ENCODE results near the gene B4GALT5.

Gene B4GALT5

GRCh38 chr20:49700411-49701185 lies 13.1 kb downstream of the B4GALT5 start:
- DNase-seq: peak; percentile 93

GRCh38 chr20:49699200-49699992 lies 14.3 kb downstream of the B4GALT5 start:
- DNase-seq: peak; percentile 79

DNA sequence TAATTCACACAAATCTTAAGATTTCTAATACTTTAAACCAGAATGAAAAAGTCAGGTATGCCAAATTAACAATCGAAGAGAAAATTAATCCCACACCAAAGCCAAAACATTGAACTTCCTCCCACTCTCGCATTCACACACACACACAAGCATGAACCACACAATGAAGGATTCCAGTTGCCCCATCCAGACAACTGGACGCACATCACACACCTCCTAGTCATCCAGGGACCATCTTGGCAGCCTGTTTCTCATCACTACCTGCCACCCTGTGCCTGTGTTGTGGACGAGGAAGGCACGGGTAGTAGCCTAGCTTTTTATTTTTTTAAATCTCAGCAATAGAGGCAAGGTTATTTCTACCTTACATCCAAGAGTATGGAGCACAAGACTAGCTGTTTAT lies 15.2 kb downstream of the B4GALT5 start:
- no peak for DNase-seq

- no peak for DNase-seq
Observed at GRCh38 chr20:49697071-49697470, 16.6 kb downstream of the B4GALT5 start.

DNA sequence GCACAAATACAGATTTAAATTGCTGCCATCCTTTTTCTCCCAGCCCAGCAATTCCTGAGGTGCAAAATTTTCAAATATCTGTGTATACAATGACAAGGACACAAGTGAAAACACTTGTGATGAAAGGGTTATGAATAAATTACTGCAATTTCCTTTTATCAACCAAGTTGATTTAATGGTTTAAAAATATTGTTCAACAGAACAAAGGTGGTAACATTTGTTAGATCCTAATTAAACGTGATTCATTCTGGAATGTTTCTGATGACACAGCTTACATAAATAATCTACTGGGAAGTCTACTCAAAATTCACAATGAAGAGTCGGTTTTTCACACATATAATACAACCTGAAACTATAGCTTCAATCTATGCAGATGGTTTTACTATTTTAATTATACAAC lies 17.1 kb downstream of the B4GALT5 start:
- peak; percentile 27 for DNase-seq

GRCh38 chr20:49695830-49696229 lies 17.8 kb downstream of the B4GALT5 start:
- DNase-seq: no peak

GRCh38 chr20:49694450-49695071 lies 19.1 kb downstream of the B4GALT5 start:
- no peak for DNase-seq

- no peak for DNase-seq
Observed at GRCh38 chr20:49693435-49694171, 20.1 kb downstream of the B4GALT5 start.

- DNase-seq: no peak
Observed at GRCh38 chr20:49692941-49693340, 20.7 kb downstream of the B4GALT5 start.

DNA sequence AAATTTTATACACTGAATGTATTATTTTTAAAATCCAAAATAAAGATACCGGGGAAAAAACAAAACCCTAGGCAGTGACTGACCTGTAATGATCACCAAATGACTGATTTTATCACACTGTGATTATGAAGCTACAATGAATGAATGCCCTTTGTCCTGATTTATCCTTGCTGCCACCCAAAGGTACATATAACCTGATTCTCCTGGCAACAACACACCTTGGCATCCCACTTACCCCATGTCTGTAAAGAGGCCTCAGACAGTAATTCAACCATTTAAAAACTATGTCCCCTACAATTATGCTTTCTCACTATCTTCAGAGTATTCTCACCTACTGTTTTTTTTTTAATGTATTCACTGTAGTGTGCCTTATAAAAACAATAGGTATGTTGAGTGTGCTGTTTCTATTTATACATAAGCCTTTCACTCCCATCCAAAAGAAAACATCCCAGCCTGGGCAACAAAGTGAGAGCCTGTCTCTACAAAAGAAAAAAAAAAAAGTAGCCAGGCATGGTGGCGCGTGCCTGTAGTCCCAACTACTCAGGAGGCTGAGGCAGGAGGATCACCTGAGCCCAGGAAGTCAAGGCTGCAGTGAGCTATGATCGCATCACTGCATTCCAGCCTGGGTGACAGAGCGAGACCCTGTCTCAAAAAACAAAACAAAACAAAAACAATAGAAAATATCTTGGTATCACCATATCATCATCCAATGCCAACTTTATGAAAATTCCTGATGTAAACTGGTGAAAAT lies 21.7 kb downstream of the B4GALT5 start:
- DNase-seq: no peak

- DNase-seq: peak; percentile 48
Observed at GRCh38 chr20:49690899-49691620, 22.6 kb downstream of the B4GALT5 start.

DNA sequence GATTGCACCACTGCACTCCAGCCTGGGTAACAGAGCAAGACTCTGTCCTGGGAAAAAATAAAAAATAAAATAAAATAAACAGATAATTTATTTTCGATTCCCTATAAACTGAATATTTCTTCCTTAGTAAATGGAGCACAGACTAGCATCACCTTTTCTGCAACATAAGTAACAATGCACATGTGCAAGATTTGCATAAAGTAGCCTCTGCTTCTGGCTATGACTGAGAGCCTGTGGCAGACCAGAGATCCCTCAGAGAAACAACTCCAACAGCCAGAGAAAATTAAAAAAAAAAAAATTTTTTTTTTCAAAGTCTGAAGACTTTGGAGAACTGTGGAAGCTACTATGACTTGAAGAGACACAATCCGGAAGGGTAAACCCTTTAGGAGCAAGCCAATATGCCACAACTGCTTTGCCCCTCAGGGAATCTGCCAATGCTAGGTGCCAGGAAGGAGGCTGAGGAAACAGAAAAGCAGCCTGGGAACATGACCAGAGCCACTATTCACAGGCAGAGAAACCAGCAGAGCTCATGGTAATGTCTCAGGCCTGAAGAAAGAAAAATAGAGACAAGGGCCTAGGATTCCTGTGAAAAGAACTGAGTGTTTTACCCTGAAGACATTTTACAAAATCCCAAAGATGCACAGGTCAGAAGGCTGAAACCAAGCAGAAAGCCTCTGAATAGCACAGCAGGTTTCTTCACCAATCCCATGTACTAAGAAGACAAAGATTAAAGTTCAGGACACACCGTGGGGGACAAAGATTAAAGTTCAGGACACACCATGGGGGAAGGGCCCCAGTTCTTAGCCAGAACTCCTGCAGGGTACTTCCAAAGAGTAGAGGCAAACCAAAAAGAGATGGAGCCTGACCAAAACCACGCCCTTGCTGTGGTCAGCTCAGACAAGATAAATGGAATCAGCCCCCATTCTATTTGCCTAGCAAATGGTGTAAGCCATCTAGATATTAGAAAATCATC lies 25.8 kb downstream of the B4GALT5 start:
- no peak for DNase-seq

GRCh38 chr20:49685809-49686208 lies 27.9 kb downstream of the B4GALT5 start:
- DNase-seq: peak; percentile 66

GRCh38 chr20:49685161-49685601 lies 28.5 kb downstream of the B4GALT5 start:
- no peak for DNase-seq

DNA sequence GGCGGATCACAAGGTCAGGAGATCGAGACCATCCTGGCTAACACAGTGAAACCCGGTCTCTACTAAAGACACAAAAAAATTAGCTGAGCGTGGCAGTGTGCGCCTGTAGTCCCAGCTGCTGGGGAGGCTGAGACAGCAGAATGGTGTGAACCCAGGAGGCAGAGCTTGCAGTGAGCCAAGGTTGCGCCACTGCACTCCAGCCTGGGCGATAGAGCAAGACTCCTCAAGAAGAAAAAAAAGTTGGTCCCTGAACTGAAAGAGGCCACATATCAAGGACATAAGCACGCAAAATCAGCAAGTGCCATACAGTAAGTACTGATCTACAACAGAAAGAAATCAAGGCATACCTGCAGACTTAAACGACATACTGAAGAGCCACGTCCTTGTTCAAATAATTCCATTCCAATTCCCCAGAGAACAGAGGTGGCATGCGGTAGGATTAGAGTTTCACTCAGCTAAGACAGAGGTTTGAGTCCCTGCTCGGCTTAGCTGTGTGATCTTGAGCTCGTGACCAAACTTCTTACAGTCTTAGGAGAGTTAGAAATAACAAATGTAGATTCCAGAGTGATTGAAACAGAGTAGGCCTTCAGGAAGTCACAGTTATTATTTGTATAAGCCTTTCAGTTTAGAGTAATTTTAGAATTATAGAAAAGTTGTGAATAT lies 29.2 kb downstream of the B4GALT5 start:
- peak; percentile 60 for DNase-seq

DNA sequence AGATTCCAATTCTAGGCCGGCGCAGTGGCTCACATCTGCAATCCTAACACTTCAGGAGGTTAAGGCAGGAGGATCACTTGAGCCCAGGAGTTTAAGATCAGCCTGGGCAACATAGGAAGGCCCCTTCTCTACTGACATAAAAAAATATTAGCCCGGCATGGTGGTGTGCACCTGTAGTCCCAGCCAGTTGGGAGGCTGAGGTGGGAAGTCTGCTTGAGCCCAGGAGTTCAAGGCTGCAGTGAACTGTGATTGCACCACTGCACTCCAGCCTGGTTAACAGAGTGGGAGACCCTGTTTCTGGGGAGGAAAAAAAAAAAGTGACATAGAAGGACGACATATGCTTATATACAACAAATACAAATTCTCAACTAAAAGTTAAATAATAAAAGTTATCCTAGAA lies 30.9 kb downstream of the B4GALT5 start:
- DNase-seq: no peak

- DNase-seq: no peak
Observed at GRCh38 chr20:49682278-49682677, 31.4 kb downstream of the B4GALT5 start.

DNA sequence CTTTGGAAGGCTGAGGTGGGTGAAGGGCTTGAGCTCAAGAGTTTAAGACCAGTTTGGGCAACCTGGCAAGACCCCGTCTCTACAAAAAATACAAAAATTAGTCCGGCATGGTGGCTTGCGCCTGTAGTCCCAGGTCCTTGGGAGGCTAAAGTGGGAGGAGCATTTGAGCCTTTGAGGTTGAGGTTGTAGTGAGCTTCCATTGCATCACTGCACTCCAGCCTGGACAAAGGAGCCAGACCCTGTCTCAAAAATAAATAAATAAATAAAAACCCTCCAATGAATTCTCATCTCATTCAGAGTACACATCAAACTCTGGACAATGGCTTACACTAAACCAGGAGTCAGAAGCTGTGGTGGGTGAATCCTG lies 31.8 kb downstream of the B4GALT5 start:
- no peak for DNase-seq

- no peak for DNase-seq
Observed at GRCh38 chr20:49680484-49680883, 33.2 kb downstream of the B4GALT5 start.
